ENCODE measurements around the gene TP53AIP1.

The TP53AIP1 gene

GRCh38 chr11:128946648-128947047 is 4.0 kb upstream of the TP53AIP1 start:
- TF ChIP-seq CTCF (IDR thresholded peaks at IDR 0.05) = no peak
- Histone ChIP-seq H3K36me3 (no peaks in the 10 kb centered on the region), H3K4me1 (ENCODE audit: control insufficient read depth in 1 of 2, insufficient read depth in 1 of 2, low read depth in 1 of 2, low read length in 1 of 2) (no peaks in the 10 kb centered on the region), H3K4me3 (ENCODE audit: low read depth in 1 of 2, low read length in 1 of 2) (no peak overlapping the region), H3K27ac (no peak overlapping the region), H3K9me3 (no peaks in the 10 kb centered on the region), H3K27me3 (no peaks in the 10 kb centered on the region)

GRCh38 chr11:128943428-128943976 is 831 bp upstream of the TP53AIP1 start:
- H3K36me3 ChIP-seq = no peaks in the 10 kb centered on the region
- no peaks in the 10 kb centered on the region for H3K27me3 ChIP-seq
- H3K27ac ChIP-seq = no peak overlapping the region
- H3K4me3 ChIP-seq (ENCODE audit: low read depth in 1 of 2, low read length in 1 of 2) = no peak overlapping the region
- no peaks in the 10 kb centered on the region for H3K9me3 ChIP-seq
- H3K4me1 ChIP-seq (ENCODE audit: control insufficient read depth in 1 of 2, insufficient read depth in 1 of 2, low read depth in 1 of 2, low read length in 1 of 2) = no peaks in the 10 kb centered on the region
- no peak for TF ChIP-seq CTCF (IDR thresholded peaks at IDR 0.05)

- H3K4me3 ChIP-seq (ENCODE audit: low read depth in 1 of 2, low read length in 1 of 2) = no peak overlapping the region
- H3K27ac ChIP-seq = no peak overlapping the region
- H3K27me3 ChIP-seq = no peaks in the 10 kb centered on the region
- no peak for TF ChIP-seq CTCF (IDR thresholded peaks at IDR 0.05)
- no peaks in the 10 kb centered on the region for H3K4me1 ChIP-seq (ENCODE audit: control insufficient read depth in 1 of 2, insufficient read depth in 1 of 2, low read depth in 1 of 2, low read length in 1 of 2)
- H3K36me3 ChIP-seq = no peaks in the 10 kb centered on the region
- H3K9me3 ChIP-seq = no peaks in the 10 kb centered on the region
Observed at GRCh38 chr11:128942272-128942612, 429 bp downstream of the TP53AIP1 start.

- Histone ChIP-seq H3K9me3 (no peaks in the 10 kb centered on the region), H3K27ac (no peak overlapping the region), H3K4me1 (ENCODE audit: control insufficient read depth in 1 of 2, insufficient read depth in 1 of 2, low read depth in 1 of 2, low read length in 1 of 2) (no peaks in the 10 kb centered on the region), H3K27me3 (no peaks in the 10 kb centered on the region), H3K4me3 (ENCODE audit: low read depth in 1 of 2, low read length in 1 of 2) (no peak overlapping the region), H3K36me3 (no peaks in the 10 kb centered on the region)
- no peak for TF ChIP-seq CTCF (IDR thresholded peaks at IDR 0.05)
Observed at GRCh38 chr11:128941573-128942271, 949 bp downstream of the TP53AIP1 start.

GRCh38 chr11:128941110-128941509 is 1.6 kb downstream of the TP53AIP1 start:
- no peak for TF ChIP-seq CTCF (IDR thresholded peaks at IDR 0.05)
- Histone ChIP-seq H3K36me3 (no peaks in the 10 kb centered on the region), H3K27me3 (no peaks in the 10 kb centered on the region), H3K4me1 (ENCODE audit: control insufficient read depth in 1 of 2, insufficient read depth in 1 of 2, low read depth in 1 of 2, low read length in 1 of 2) (no peaks in the 10 kb centered on the region), H3K4me3 (ENCODE audit: low read depth in 1 of 2, low read length in 1 of 2) (no peak overlapping the region), H3K9me3 (no peaks in the 10 kb centered on the region), H3K27ac (no peak overlapping the region)

Measured in neutrophil (primary cell).